Mesenteric fat pad (tissue), 1 donor: ENCODE data around the gene USP7. TPM values are rescaled to one million over a fixed set of nuclear protein-coding genes. Genes with fewer than 3 reads are reported as not detected.
"Not testable (repeated sequence)": the region's sequence is repeated elsewhere in the genome, so short reads cannot be mapped to it uniquely, and the experiment has no call there.

ENCODE experiments used
- DNase-seq: peaks from one replicate; pipeline ENCODE4 v3.0.0-alpha.2; 2020; ENCODE audit warnings: low spot score
- total RNA-seq: library from RNA; stranded (reverse); fragmentation: NEBNext Ultra II Directional; extraction: Animal tissue kit (Norgen Biotek cat#: 25700); gene quantifications from one replicate; pipeline ENCODE4 v1.2.1, GENCODE V29; 2021
- donor health status: DM: yes; HTN: yes; CAD: no.

USP7 gene
- total RNA-seq, 1 donor from 2014 or later = 95.5 TPM

DNA sequence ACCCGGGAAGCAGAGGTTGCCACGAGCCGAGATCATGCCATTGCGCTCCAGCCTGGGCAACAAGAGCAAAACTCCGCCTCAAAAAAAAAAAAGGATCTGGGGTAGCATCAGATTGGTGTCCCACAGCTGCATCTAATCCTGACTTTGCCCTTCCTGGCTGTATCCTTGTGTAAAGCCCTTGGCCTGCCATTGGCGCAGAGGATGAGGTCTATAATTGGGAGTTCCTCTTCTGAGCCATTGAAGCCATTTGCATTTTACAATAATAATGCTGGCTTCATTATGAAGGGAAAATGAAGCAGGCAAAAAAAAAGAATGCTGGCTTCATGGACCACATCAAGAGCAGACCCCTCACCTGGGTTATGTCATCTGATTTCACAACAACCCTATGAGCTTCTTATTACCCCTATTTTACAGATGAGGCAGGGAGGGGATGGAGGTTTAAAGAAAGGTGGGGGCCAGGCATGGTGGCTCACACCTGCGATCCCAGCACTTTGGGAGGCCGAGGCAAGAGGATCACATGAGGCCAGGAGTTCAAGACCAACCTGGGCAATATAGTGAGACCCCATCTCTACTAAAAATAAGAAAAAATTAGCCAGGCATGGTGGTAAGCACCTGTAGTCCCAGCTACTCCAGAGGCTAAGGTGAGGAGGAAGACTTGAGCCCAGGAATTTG is 82.7 kb downstream of the USP7 start:
- no peak for DNase-seq

- no peak for DNase-seq
These were observed 85.2 kb downstream of the USP7 start for GRCh38 chr16:8878523-8878911.

DNA sequence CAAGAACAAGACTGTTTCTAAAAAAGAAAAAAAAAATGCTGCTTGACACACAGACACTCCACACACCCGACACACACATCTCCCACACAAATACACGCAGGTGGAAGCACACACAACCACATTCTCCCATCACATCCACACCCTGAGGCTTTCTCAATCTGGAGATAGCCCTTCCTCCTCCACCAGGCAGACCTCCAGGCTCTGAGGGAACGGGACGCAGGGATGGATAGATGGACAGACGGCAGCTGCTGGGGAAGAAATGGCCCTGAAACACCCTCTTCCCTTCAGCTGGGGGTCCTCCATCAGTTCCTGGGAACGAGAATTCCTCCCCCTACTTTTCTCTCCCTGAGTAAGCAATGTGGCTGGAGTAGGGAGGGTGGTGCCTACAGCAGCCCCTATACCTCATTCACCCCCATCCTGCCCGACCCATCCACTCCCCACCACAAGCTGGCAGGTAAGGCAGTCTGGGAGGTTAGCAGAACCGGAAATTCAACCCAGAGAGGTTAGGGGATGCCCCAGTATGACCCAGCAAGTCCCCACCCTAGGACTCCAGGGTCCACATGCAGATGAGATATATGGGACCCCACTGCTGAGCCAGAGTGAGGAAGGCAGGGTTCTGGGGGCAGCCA is 85.7 kb downstream of the USP7 start:
- no peak for DNase-seq

GRCh38 chr16:8875317-8875716 is 88.4 kb downstream of the USP7 start:
- DNase-seq = not testable (repeated sequence)

- DNase-seq = no peak
These were observed 89.3 kb downstream of the USP7 start for GRCh38 chr16:8874388-8874787.

- DNase-seq = not testable (repeated sequence)
These were observed 89.9 kb downstream of the USP7 start for GRCh38 chr16:8873866-8874195.

DNA sequence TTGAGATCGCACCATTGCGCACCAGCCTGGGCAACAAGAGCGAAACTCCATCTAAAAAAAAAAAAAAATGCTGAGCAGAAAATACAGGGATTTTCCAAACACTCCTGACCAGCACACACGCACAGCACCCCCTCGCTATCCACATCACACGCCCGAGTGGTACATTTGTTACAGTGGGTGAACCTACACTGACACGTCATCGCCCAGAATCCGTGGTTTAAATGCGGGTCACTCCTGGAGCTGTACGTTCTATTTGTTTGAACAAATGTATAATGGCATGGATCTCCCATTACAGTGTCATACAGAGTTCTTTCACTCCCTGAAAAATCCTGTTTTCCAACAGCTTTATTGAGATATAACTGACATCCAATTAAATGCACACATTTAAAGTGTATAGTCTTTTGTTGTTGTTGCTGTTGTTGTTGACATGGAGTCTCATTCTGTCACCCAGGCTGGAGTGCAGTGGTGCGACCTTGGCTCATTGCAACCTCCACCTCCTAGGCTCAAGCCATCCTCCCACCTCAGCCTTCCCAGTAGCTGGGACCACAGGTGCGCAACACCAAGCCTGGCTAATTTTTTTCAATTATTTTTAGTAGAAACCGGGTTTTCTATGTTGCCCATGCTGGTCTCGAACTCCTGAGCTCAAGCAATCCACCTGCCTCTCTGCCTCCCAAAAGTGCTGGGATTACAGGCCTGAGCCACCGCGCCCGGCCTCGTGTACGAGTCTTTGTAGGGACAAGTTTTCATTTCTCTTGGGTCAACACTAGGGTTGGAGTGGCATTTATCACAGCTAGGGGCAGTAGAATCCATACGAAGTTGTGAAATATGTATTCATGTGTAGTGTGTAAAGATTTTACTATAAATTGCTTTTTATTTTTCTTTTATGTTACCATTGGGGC is 90.5 kb downstream of the USP7 start:
- DNase-seq = no peak

DNA sequence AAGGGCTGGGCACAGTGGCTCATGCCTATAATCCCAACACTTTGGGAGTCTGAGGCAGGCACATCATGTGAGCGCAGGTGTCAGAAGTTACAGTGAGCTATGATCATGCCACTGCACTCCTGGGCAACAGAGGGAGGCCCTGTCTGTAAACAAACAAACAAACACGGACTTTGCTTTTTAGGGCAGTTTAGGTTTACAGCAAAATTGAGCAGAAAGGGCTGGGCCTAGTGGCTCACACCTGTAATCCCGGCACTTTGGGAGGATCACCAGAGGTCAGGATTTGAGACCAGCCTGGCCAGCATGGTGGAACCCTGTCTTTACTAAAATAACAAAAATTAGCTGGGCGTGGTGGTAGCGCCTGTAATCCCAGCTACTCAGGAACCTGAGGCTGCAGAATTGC is 91.6 kb downstream of the USP7 start:
- DNase-seq = no peak

DNA sequence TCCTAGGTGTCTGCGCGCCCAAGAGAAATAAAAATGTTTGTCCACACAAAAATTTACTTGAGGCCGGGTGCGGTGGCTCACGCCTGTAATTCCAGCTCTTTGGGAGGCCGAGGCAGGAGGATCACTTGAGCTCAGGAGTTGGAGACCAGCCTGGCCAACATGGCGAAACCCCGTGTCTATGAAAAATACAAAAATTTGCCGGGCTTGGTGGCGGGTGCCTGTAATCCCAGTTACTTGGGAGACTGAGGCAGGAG is 93.8 kb downstream of the USP7 start:
- not testable (repeated sequence) for DNase-seq

DNA sequence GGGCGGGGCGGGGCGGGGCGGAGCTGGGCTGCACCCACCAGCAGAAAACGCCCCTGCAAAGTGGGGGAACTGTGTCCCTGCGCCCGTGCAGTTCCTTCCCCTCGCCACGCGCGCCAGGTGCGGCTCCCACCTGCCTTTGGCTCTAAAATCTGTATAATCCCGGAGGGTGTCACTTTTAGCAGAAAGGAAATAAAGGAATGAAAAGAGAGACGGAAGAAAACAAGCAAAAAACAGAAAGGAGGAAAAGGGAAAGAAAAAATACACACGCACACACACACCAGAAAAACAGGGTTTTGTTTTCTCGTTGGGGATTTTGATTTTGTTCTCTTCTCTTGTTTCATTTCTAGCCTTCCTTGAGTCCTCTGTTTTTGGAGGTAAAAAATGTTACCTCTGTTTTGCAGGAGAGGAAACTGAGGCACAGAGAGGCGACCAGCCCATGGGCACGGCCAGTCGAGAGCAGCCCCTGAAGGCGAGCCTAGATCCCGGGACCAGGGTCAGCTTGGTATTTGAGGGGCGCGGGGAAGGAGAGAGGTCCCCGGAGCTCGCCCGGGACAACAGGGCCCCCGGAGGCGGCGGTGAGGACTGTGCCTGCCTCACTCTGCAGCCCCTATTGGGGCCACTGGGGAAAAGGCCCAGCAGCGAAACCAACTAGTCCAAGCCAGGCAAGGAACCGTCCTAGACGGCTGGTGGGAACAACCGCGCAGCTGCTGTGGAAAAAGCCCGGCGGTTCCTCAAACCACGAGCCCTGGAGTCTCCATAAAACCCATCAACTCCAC is 94.3 kb downstream of the USP7 start:
- no peak for DNase-seq

GRCh38 chr16:8868416-8869211 is 95.1 kb downstream of the USP7 start, which contains the start of gene CARHSP1:
TSS of gene CARHSP1 (minus strand) at chr16:8869006. CDS start at chr16:8859328, 9,678 bp downstream.
- DNase-seq = no peak

GRCh38 chr16:8867932-8868415 is 95.7 kb downstream of the USP7 start:
- no peak for DNase-seq

- no peak for DNase-seq
These were observed 96.3 kb downstream of the USP7 start for GRCh38 chr16:8867216-8867931.

- DNase-seq = no peak
These were observed 96.9 kb downstream of the USP7 start for GRCh38 chr16:8866884-8867215.

- DNase-seq = no peak
These were observed 97.4 kb downstream of the USP7 start for GRCh38 chr16:8866118-8866883.

GRCh38 chr16:8865145-8865882 is 98.4 kb downstream of the USP7 start:
- DNase-seq = no peak

DNA sequence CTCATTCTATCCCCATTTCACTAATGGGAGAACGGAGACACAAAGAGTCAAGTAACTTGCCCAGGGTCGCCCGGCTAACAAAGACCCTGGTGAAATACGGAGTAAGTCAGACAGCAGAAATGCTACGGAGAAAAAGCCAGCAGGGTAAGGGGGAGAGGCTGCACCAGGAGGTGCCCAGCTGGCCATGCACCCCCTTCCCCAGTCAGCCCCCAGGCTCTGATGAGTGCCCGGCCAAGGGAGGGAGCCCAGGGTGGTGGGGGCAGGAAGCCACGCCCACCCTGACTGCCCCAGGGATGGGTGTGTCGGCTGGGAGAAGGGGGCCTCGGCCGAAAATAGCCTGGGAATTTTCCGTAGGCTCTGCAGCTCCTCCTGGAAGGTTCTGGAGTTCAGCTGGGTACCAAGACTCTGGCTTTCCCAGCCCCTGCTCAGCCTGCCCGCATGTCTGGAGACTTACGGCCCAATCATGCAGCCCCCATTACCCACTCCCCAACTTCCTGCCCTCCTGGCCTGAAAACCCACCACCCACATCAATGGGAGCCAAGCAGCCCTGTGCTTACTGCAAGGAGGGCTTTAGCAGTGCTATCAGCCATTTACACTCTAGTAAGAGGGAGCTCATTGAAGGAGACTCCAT is 99.1 kb downstream of the USP7 start:
- DNase-seq = no peak
